ENCODE results near the gene AOAH.

AOAH gene

GRCh38 chr7:36523371-36524101 lies 200.8 kb downstream of the AOAH start:
- no peaks in the 10 kb centered on the region for H3K9me3 ChIP-seq
- no peak for DNase-seq
- no peaks in the 10 kb centered on the region for H3K4me1 ChIP-seq
- no peak for TF ChIP-seq CTCF (IDR thresholded peaks at IDR 0.05; ENCODE audit: low read depth, low read length)
- no peaks in the 10 kb centered on the region for H3K36me3 ChIP-seq
- H3K4me3 ChIP-seq (ENCODE audit: low read depth, low read length) = no peak overlapping the region
- H3K27me3 ChIP-seq = no peaks in the 10 kb centered on the region; the same call in 1 of the 2 replicates

GRCh38 chr7:36522453-36523007 lies 201.8 kb downstream of the AOAH start:
- H3K27me3 ChIP-seq = no peaks in the 10 kb centered on the region; the same call in 1 of the 2 replicates
- no peaks in the 10 kb centered on the region for H3K9me3 ChIP-seq
- no peak for TF ChIP-seq CTCF (IDR thresholded peaks at IDR 0.05; ENCODE audit: low read depth, low read length)
- H3K36me3 ChIP-seq = no peaks in the 10 kb centered on the region
- H3K4me1 ChIP-seq = no peaks in the 10 kb centered on the region
- H3K4me3 ChIP-seq (ENCODE audit: low read depth, low read length) = no peak overlapping the region
- no peak for DNase-seq

- H3K4me1 ChIP-seq = no peaks in the 10 kb centered on the region
- DNase-seq = no peak
- no peak overlapping the region for H3K4me3 ChIP-seq (ENCODE audit: low read depth, low read length)
- H3K27me3 ChIP-seq = no peaks in the 10 kb centered on the region; the same call in 1 of the 2 replicates
- H3K36me3 ChIP-seq = no peaks in the 10 kb centered on the region
- H3K9me3 ChIP-seq = no peaks in the 10 kb centered on the region
- no peak for TF ChIP-seq CTCF (IDR thresholded peaks at IDR 0.05; ENCODE audit: low read depth, low read length)
Measured at GRCh38 chr7:36521911-36522310, 202.4 kb downstream of the AOAH start.

- no peak for DNase-seq
- H3K36me3 ChIP-seq = no peaks in the 10 kb centered on the region
- no peak for TF ChIP-seq CTCF (IDR thresholded peaks at IDR 0.05; ENCODE audit: low read depth, low read length)
- no peak overlapping the region for H3K4me3 ChIP-seq (ENCODE audit: low read depth, low read length)
- H3K9me3 ChIP-seq = no peaks in the 10 kb centered on the region
- H3K4me1 ChIP-seq = no peaks in the 10 kb centered on the region
- H3K27me3 ChIP-seq = no peaks in the 10 kb centered on the region; the same call in 1 of the 2 replicates
Measured at GRCh38 chr7:36521133-36521532, 203.2 kb downstream of the AOAH start.

GRCh38 chr7:36515847-36516246 lies 208.4 kb downstream of the AOAH start:
- no peak for DNase-seq
- H3K4me1 ChIP-seq = no peaks in the 10 kb centered on the region
- H3K4me3 ChIP-seq (ENCODE audit: low read depth, low read length) = no peak overlapping the region
- H3K36me3 ChIP-seq = no peaks in the 10 kb centered on the region
- no peaks in the 10 kb centered on the region; the same call in 1 of the 2 replicates for H3K27me3 ChIP-seq
- no peaks in the 10 kb centered on the region; the same call in 1 of the 2 replicates for H3K9me3 ChIP-seq
- TF ChIP-seq CTCF (IDR thresholded peaks at IDR 0.05; ENCODE audit: low read depth, low read length) = no peak

Data from BE2C (cell line).